HCT116 (cell line): Measurements from ENCODE around the gene HSF2BP.
"Not testable (repeated sequence)": the region's sequence is repeated elsewhere in the genome, so short reads cannot be mapped to it uniquely, and the experiment has no call there.

Experiments
- POLR2AphosphoS5 ChIP-seq: IDR thresholded peaks from 2 replicates; pipeline ENCODE4 v1.6.1; 2011; ENCODE audit warnings: mild to moderate bottlenecking, low read depth, low read length, moderate library complexity
- SIN3A ChIP-seq: IDR thresholded peaks from 2 replicates; pipeline ENCODE4 v1.6.1; 2012; ENCODE audit warnings: low read depth
- TF ChIP-seq, protein P1 (sequence below): IDR thresholded peaks from 2 replicates; pipeline ENCODE4 v1.6.1; 2012; ENCODE audit warnings: low read depth

- TF ChIP-seq SIN3A, POLR2AphosphoS5: not testable (repeated sequence)
- TF ChIP-seq, protein P1, sequence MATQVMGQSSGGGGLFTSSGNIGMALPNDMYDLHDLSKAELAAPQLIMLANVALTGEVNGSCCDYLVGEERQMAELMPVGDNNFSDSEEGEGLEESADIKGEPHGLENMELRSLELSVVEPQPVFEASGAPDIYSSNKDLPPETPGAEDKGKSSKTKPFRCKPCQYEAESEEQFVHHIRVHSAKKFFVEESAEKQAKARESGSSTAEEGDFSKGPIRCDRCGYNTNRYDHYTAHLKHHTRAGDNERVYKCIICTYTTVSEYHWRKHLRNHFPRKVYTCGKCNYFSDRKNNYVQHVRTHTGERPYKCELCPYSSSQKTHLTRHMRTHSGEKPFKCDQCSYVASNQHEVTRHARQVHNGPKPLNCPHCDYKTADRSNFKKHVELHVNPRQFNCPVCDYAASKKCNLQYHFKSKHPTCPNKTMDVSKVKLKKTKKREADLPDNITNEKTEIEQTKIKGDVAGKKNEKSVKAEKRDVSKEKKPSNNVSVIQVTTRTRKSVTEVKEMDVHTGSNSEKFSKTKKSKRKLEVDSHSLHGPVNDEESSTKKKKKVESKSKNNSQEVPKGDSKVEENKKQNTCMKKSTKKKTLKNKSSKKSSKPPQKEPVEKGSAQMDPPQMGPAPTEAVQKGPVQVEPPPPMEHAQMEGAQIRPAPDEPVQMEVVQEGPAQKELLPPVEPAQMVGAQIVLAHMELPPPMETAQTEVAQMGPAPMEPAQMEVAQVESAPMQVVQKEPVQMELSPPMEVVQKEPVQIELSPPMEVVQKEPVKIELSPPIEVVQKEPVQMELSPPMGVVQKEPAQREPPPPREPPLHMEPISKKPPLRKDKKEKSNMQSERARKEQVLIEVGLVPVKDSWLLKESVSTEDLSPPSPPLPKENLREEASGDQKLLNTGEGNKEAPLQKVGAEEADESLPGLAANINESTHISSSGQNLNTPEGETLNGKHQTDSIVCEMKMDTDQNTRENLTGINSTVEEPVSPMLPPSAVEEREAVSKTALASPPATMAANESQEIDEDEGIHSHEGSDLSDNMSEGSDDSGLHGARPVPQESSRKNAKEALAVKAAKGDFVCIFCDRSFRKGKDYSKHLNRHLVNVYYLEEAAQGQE, result not testable (repeated sequence)
These were observed 160.4 kb downstream of the HSF2BP start for GRCh38 chr21:43498924-43499323.
